A549 (cell line): Measurements from ENCODE around the gene CPPED1.
A peak's percentile ranks its signal among the peaks of the same experiment; 100 is the strongest.

Source experiments
- FOSB ChIP-seq: fragments of 250-450 bp; sonication (Bioruptor Pico); IDR thresholded peaks from 2 replicates; pipeline ENCODE4 v1.5.0; 2020; ENCODE audit warnings: mild to moderate bottlenecking, moderate library complexity
- FOXS1 ChIP-seq: fragments of 250-450 bp; sonication (Bioruptor Pico); IDR thresholded peaks from 2 replicates; pipeline ENCODE4 v1.5.0; 2020; ENCODE audit warnings: mild to moderate bottlenecking, moderate library complexity
- MAZ ChIP-seq: fragments of 150-350 bp; IDR thresholded peaks from 2 replicates; pipeline ENCODE4 v1.6.1; 2014; ENCODE audit warnings: antibody characterized with exemption, low read depth, low read length, borderline replicate concordance
- POLR2A ChIP-seq: IDR thresholded peaks from 2 replicates; pipeline ENCODE4 v1.6.1; 2012; ENCODE audit warnings: mild to moderate bottlenecking, low read length
- TF ChIP-seq, protein P1 (sequence below): fragments of >200 bp; sonication (Bioruptor Twin); formaldehyde crosslinking; IDR thresholded peaks from 3 replicates; pipeline ENCODE4 v1.5.1; 2016

DNA sequence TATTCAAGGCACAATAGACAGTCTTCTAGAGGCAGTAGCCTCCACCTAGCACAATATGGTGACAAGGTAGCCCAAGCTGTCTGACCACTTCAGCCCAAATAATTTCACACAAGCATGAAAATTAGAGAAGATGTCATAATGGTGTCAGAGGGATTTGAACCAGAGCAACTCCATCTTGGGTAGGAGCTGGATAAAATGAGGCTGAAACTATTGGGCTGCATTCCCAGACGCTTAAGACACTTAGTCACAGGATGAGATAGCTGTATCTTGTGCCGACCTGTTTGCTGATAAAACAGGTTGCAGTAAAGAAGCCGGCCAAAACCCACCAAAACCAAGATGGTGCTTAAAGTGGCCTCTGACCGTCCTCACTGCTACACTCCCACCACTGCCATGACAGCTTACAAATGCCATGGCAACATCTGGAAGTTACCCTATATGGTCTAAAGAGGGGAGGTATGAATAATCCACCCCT is 192.6 kb downstream of the CPPED1 start:
- TF ChIP-seq POLR2A (no peak), MAZ (no peak), FOSB (peak; percentile 90), FOXS1 (peak; percentile 93; the same call in 1 of the 2 replicates)
- TF ChIP-seq, protein P1, sequence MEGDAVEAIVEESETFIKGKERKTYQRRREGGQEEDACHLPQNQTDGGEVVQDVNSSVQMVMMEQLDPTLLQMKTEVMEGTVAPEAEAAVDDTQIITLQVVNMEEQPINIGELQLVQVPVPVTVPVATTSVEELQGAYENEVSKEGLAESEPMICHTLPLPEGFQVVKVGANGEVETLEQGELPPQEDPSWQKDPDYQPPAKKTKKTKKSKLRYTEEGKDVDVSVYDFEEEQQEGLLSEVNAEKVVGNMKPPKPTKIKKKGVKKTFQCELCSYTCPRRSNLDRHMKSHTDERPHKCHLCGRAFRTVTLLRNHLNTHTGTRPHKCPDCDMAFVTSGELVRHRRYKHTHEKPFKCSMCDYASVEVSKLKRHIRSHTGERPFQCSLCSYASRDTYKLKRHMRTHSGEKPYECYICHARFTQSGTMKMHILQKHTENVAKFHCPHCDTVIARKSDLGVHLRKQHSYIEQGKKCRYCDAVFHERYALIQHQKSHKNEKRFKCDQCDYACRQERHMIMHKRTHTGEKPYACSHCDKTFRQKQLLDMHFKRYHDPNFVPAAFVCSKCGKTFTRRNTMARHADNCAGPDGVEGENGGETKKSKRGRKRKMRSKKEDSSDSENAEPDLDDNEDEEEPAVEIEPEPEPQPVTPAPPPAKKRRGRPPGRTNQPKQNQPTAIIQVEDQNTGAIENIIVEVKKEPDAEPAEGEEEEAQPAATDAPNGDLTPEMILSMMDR: no peak
